Transverse colon (tissue), 4 donors: ENCODE measurements around the gene PSMB1.

Experiments
- CTCF ChIP-seq, 5 experiments: fragments of 200-600 bp in 3 of 5; fragments of 450-650 bp in 2 of 5; sonication (generic) in 3 of 5; IDR thresholded peaks; 1 replicate in 2 of 5; 2 replicates in 3 of 5; pipeline ENCODE4 v1.5.1; 2016 to 2017; ENCODE audit warnings: antibody characterized with exemption in 5 of 5, inconsistent platforms in 3 of 5, mild to moderate bottlenecking in 2 of 5, moderate library complexity in 1 of 5
- POLR2A ChIP-seq: fragments of 450-650 bp; IDR thresholded peaks from one replicate; pipeline ENCODE4 v1.6.1; 2016; ENCODE audit warnings: antibody characterized with exemption, mild to moderate bottlenecking, moderate library complexity
- POLR2AphosphoS5 ChIP-seq, 3 donors: sonication (generic); formaldehyde crosslinking; IDR thresholded peaks; one replicate each; pipeline ENCODE4 v1.6.1; 2016; ENCODE audit warnings: antibody characterized with exemption in 3 of 3

DNA sequence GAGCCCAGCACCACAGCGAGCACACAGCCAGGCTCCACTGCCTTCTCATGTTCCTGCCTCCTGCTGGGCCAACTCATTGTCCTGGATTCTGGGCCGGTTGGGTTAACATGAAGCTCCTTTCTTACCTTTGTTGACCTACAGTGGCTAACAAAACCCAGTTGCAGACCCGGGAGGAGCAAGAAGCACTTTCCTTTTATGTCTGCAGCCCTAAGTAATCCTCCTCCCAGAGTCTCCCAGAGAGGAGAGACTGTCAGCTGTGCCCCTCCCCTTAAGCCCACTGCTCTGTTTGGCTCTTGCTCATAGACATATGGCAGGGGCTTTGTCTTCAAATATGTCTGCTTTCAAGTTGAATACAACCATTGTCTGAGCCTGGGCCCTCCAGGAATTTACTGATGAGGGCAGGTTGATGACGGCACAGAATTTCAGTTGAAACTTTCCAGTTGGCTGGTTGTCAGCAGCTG lies 55.2 kb downstream of the PSMB1 start:
- TF ChIP-seq CTCF (IDR thresholded peaks at IDR 0.05) (no peak), POLR2AphosphoS5 (IDR thresholded peaks at IDR 0.05) (no peak), POLR2A (no peak)
